ENCODE data around the gene TC2N.

The TC2N gene

DNA sequence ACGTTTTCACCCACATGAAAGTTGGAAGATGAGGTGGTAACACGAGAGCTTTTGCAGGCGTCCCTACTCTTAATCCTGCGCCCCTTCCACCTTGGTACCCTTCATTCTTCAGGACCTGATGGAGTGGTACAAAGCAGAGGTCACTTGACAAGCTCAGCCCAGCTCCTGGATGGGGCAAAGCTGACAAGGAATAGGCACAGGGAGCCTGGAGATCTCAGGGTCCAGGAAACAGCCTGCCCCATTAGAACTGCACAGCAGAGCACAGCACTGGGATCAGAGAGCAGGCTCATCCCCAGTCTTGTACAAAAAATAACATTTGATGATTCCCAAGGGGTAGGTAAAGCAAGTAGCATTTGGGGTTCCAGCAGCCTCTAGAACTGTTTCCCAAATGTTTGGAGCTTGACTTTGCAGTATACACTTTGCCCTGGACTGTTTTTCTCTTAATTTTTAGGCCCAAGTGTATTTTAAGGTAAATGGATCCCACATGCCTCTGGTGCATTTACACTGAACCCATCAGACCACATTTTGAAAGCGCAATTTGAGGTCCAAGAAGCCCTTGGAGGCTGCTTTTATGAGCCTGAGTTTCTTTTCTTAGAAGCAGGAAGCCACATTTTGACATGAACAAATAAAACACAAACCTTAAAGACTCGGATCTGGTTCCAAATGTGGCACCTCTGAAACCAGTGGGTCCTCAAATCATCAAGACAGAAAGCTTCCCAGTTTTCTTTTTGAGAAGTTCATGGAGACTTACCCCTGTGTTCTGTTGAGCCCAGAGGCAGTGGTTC is 633 bp downstream of the TC2N start:
- no peak for DNase-seq (ENCODE audit: extremely low spot score)
- TF ChIP-seq, protein P1, sequence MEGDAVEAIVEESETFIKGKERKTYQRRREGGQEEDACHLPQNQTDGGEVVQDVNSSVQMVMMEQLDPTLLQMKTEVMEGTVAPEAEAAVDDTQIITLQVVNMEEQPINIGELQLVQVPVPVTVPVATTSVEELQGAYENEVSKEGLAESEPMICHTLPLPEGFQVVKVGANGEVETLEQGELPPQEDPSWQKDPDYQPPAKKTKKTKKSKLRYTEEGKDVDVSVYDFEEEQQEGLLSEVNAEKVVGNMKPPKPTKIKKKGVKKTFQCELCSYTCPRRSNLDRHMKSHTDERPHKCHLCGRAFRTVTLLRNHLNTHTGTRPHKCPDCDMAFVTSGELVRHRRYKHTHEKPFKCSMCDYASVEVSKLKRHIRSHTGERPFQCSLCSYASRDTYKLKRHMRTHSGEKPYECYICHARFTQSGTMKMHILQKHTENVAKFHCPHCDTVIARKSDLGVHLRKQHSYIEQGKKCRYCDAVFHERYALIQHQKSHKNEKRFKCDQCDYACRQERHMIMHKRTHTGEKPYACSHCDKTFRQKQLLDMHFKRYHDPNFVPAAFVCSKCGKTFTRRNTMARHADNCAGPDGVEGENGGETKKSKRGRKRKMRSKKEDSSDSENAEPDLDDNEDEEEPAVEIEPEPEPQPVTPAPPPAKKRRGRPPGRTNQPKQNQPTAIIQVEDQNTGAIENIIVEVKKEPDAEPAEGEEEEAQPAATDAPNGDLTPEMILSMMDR (IDR thresholded peaks at IDR 0.05; ENCODE audit: control extremely low read depth, extremely low read depth, low read depth, missing control alignments), result no peak
- CTCF ChIA-PET, result interaction anchor here (1.2 kb wide), 1 partner anchor 10 kb away, joined by 3 read pairs; no protein-coding TSS in a partner anchor
- POLR2A ChIA-PET, result no interaction called here

DNA sequence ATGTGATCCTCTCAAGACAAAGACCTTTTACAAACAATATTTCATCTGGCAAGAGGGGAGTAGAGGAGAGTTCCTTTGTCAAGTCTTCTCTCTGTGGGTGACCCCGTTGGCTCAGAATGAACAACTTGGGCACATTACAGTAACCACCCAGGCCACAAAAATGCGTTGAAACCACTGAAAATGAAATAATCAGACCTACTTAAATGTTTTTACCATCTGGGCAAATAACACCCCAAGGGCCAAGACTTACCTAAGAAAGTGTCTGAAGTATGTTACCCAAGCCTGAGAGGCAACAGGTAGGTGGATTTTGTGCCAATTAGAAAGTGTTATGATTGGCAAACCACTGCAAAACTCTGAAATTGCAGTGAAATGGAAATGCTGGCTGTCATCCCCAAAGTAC is 1.3 kb downstream of the TC2N start:
- CTCF ChIA-PET, result interaction anchor here (1.2 kb wide), 1 partner anchor 11 kb away, joined by 3 read pairs; no protein-coding TSS in a partner anchor
- DNase-seq (ENCODE audit: extremely low spot score), result no peak
- TF ChIP-seq, protein P1 (IDR thresholded peaks at IDR 0.05; ENCODE audit: control extremely low read depth, extremely low read depth, low read depth, missing control alignments), result no peak
- POLR2A ChIA-PET, result no interaction called here

DNA sequence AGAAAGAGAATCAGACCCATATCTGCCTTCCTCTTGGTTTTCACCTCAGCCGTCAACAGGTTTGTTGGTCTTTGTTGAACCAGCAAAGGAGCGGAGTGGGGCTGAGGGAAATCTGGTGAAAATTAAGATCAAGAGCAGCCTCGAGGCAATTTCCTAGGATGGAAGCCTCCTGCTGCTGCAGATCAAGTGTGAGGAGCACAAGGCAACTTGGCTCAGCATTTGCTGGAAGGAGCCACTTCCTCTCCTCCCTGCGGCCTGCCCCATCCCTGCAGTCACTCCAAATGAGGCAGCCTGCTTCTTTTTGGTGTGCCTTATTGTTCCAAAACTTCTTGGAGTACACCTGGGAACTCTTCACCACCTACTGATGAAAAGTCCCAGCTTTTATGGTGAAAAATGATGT is 4.9 kb downstream of the TC2N start:
- TF ChIP-seq, protein P1 (IDR thresholded peaks at IDR 0.05; ENCODE audit: control extremely low read depth, extremely low read depth, low read depth, missing control alignments), result no peak
- DNase-seq (ENCODE audit: extremely low spot score), result no peak
- CTCF ChIA-PET, result interaction anchor here (1.2 kb wide), 1 partner anchor 51 kb away, joined by 4 read pairs; no protein-coding TSS in a partner anchor
- POLR2A ChIA-PET, result no interaction called here

DNA sequence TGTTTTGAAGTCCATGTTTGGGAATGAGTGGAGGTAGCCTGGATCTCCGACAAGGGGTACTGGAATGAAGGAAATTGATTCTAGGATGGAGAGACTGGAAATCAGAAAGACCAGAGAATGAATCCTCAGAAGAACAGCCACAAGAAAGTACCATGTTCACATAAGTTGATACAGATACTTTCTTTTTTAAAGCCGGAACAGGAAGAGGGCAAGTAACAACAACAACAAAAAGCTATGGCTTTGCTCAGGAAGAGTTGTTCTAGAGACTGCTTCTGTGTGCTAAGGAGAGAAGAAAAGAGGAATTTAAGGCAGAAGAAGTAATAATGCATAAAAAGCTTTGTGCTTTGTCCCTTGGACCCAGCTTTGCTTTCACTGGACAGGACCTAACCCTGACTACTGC is 6.2 kb downstream of the TC2N start:
- CTCF ChIA-PET, result no interaction called here
- TF ChIP-seq, protein P1 (IDR thresholded peaks at IDR 0.05; ENCODE audit: control extremely low read depth, extremely low read depth, low read depth, missing control alignments), result no peak
- no peak for DNase-seq (ENCODE audit: extremely low spot score)
- POLR2A ChIA-PET, result no interaction called here

DNA sequence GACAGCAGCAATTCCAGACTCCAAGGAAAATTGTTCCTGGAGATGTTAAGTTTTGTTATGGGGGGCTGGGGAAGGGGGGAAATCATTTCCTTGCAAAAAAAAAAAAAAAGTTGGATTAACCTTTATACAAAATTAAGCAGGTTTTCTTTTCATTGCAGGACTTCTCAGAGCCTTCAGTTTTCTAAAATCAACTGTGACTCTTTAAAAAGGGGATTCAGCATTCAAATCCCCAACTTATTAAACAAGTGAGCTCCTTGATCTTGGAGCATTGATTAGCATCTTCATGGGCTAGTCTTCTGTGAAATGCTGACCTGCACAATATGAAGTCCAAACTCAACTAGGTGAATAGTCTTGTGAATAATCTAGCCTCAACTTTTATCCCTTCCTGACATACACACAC is 7.1 kb downstream of the TC2N start:
- CTCF ChIA-PET, result interaction anchor here (0.6 to 0.7 kb wide), 2 partner anchors 13 to 1464 kb away, joined by 3 read pairs; no protein-coding TSS in a partner anchor
- POLR2A ChIA-PET, result no interaction called here
- TF ChIP-seq, protein P1 (IDR thresholded peaks at IDR 0.05; ENCODE audit: control extremely low read depth, extremely low read depth, low read depth, missing control alignments), result no peak

DNA sequence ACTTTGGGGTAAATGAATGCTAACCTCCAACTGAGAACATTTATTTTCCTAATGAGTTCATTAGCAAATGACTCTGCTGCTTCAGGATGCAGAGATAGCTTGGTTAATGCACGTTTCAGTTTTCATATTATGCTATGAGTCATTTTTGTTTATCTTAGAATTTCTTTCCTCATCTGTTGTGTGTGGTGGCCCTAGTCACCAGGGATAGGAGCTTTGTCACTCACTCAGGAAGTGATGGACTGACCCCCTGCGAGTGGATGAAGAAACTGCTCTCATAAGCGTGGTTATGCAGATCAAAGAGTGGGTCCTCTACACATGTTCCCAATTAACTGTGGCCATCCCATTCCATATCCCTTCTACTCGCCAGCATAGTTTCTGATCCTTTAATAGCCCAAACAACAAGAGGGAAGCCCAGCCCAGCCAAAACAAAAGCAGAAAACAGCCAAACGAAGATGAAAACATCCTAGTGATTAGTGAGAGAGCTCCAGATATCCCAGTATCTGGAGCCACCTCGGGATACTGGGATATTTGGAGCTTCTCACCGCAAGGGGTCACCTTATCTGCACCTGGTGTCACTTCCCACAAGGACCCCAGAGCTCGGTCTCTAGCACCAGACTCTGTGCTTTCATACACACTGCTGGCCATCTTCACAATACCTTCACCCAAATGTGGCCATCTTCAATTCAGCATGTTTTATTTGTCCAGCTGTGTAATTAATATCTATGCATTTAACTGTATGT is 8.6 kb downstream of the TC2N start:
- TF ChIP-seq, protein P1 (IDR thresholded peaks at IDR 0.05; ENCODE audit: control extremely low read depth, extremely low read depth, low read depth, missing control alignments), result peak; percentile 47
- peak; percentile 39 for DNase-seq (ENCODE audit: extremely low spot score)
- ChIA-PET POLR2A (no interaction called here), CTCF (interaction anchor here (0.7 to 1.8 kb wide), 3 partner anchors 13 to 209 kb away, joined by 4 to 8 read pairs (median 5); no protein-coding TSS in a partner anchor)

More for the DNA sequence above, 7.1 kb downstream of the TC2N start:
- no peak for DNase-seq (ENCODE audit: extremely low spot score)
